Trophoblast cell (in vitro differentiated cells and primary cell): Measurements from ENCODE around the gene TMEM213.

ENCODE experiments used
- DNase-seq, 2 donors: peaks; one replicate each; pipeline ENCODE4 v3.0.0-alpha.2; 2016
- H2AFZ ChIP-seq: 2 replicates; pipeline ENCODE4 v1.6.1; 2013; ENCODE audit warnings: low read length, moderate library complexity, mild to moderate bottlenecking; ENCODE audit not compliant: insufficient read depth, poor library complexity
- H2AK5ac ChIP-seq: 2 replicates; pipeline ENCODE4 v1.6.1; 2013; ENCODE audit warnings: mild to moderate bottlenecking, low read length
- H2BK120ac ChIP-seq: 2 replicates; pipeline ENCODE4 v1.6.1; 2013; ENCODE audit warnings: low read length, mild to moderate bottlenecking, moderate library complexity; ENCODE audit not compliant: insufficient read depth, poor library complexity
- H2BK12ac ChIP-seq: 2 replicates; pipeline ENCODE4 v1.6.1; 2013; ENCODE audit warnings: mild to moderate bottlenecking, low read length, moderate library complexity
- H2BK5ac ChIP-seq: 2 replicates; pipeline ENCODE4 v1.6.1; 2013; ENCODE audit warnings: low read length, low read depth, moderate library complexity, mild to moderate bottlenecking; ENCODE audit not compliant: poor library complexity
- H3K14ac ChIP-seq: 2 replicates; pipeline ENCODE4 v1.6.1; 2013; ENCODE audit warnings: mild to moderate bottlenecking, low read length
- H3K18ac ChIP-seq: 2 replicates; pipeline ENCODE4 v1.6.1; 2013; ENCODE audit warnings: mild to moderate bottlenecking, low read length
- H3K23ac ChIP-seq: 2 replicates; pipeline ENCODE4 v1.6.1; 2013; ENCODE audit warnings: low read length
- H3K27ac ChIP-seq: 2 replicates; pipeline ENCODE4 v1.5.1; 2013; ENCODE audit warnings: low read depth, mild to moderate bottlenecking, inconsistent platforms, low read length, moderate library complexity
- H3K27me3 ChIP-seq: 2 replicates; pipeline ENCODE4 v1.6.1; 2013; ENCODE audit warnings: inconsistent platforms, mild to moderate bottlenecking, low read length, moderate library complexity; ENCODE audit not compliant: insufficient read depth
- H3K36me3 ChIP-seq, 2 experiments: 1 replicate in 1 of 2; 2 replicates in 1 of 2; pipeline ENCODE4 v1.6.1; 2013; ENCODE audit warnings: low read length in 2 of 2, mild to moderate bottlenecking in 2 of 2, moderate library complexity in 1 of 2; ENCODE audit not compliant: insufficient read depth in 2 of 2, control insufficient read depth in 1 of 2
- H3K4ac ChIP-seq: 2 replicates; pipeline ENCODE4 v1.6.1; 2013; ENCODE audit warnings: low read depth, mild to moderate bottlenecking, low read length, moderate library complexity
- H3K4me1 ChIP-seq, 2 experiments: 1 replicate in 1 of 2; 2 replicates in 1 of 2; pipeline ENCODE4 v1.6.1; 2013; ENCODE audit warnings: low read length in 2 of 2, mild to moderate bottlenecking in 2 of 2, moderate library complexity in 1 of 2; ENCODE audit not compliant: insufficient read depth in 2 of 2, control insufficient read depth in 1 of 2
- H3K4me2 ChIP-seq: 2 replicates; pipeline ENCODE4 v1.6.1; 2013; ENCODE audit warnings: inconsistent platforms, mild to moderate bottlenecking, low read length, moderate library complexity
- H3K4me3 ChIP-seq: 2 replicates; pipeline ENCODE4 v1.5.1; 2013; ENCODE audit warnings: mild to moderate bottlenecking, low read depth, low read length, inconsistent platforms
- H3K79me1 ChIP-seq: one replicate; pipeline ENCODE4 v1.6.1; 2013; ENCODE audit warnings: low read length
- H3K79me2 ChIP-seq: 2 replicates; pipeline ENCODE4 v1.6.1; 2013; ENCODE audit warnings: low read length, mild to moderate bottlenecking; ENCODE audit not compliant: control insufficient read depth, insufficient read depth, poor library complexity
- H3K9ac ChIP-seq: 2 replicates; pipeline ENCODE4 v1.6.1; 2013; ENCODE audit warnings: mild to moderate bottlenecking, low read length
- H3K9me3 ChIP-seq: 2 replicates; pipeline ENCODE4 v1.6.1; 2013; ENCODE audit warnings: low read depth, mild to moderate bottlenecking, control low read depth, inconsistent platforms, low read length; ENCODE audit not compliant: insufficient read depth
- H4K12ac ChIP-seq: 2 replicates; pipeline ENCODE4 v1.6.1; 2013; ENCODE audit warnings: low read depth, mild to moderate bottlenecking, low read length, moderate library complexity
- H4K8ac ChIP-seq: 2 replicates; pipeline ENCODE4 v1.6.1; 2013; ENCODE audit warnings: low read depth, mild to moderate bottlenecking, low read length, moderate library complexity
- H4K91ac ChIP-seq: one replicate; pipeline ENCODE4 v1.6.1; 2013; ENCODE audit warnings: low read depth, mild to moderate bottlenecking, low read length, moderate library complexity
- WGBS: extraction: QIAGEN DNeasy Blood & Tissue Kit; methylation state at CpG from one replicate; pipeline ENCODE4 v1.1.7; 2013; ENCODE audit warnings: missing lambda C conversion rate; ENCODE audit not compliant: insufficient read length, insufficient coverage; ENCODE audit errors: extremely low coverage; 5-methylcytosine and 5-hydroxymethylcytosine counted together

TMEM213 gene

DNA sequence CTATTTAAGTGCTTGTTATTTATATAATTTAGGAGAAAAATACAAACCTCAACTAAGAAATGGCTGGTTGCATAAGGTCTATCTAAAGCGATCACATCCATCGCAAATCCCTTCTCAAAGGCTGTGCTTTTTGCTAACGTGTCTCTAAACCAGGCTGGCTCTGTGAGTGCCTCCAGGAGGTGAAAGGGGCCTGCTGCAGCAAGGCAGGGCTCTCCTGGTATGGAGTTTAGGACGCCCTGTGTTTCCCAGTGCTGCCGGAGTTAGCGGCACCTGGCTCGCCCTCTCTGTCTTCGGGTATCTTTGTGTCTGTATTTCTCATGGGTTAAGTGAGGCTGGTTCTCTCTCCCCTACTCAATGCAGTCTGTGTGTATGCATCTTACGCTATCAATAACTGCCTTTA, 68.6 kb downstream of the TMEM213 start:
- Histone ChIP-seq H2AK5ac (no peak overlapping the region), H3K18ac (no peak overlapping the region), H4K12ac (no peak overlapping the region), H2BK120ac (no peak overlapping the region), H3K4me3 (no peak overlapping the region), H3K4ac (no peak overlapping the region), H3K23ac (no peak overlapping the region), H4K8ac (no peak overlapping the region), H3K14ac (no peak overlapping the region), H2BK12ac (no peak overlapping the region), H3K27ac (no peak overlapping the region), H2AFZ (no peak overlapping the region), H4K91ac (no peak overlapping the region), H3K4me2 (no peak overlapping the region), H2BK5ac (no peak overlapping the region), H3K36me3 (peaks cover 40 to 43% of the 10 kb centered on the region in 2 experiments), H3K9me3 (no peaks in the 10 kb centered on the region), H3K79me2 (no peaks in the 10 kb centered on the region), H3K4me1 (no peaks in the 10 kb centered on the region), H3K79me1 (no peaks in the 10 kb centered on the region), H3K27me3 (no peaks in the 10 kb centered on the region), H3K9ac (no peak overlapping the region)
- no CpG with 5 or more reads among the region's 9 CpGs for WGBS
- DNase-seq, result no peak

DNA sequence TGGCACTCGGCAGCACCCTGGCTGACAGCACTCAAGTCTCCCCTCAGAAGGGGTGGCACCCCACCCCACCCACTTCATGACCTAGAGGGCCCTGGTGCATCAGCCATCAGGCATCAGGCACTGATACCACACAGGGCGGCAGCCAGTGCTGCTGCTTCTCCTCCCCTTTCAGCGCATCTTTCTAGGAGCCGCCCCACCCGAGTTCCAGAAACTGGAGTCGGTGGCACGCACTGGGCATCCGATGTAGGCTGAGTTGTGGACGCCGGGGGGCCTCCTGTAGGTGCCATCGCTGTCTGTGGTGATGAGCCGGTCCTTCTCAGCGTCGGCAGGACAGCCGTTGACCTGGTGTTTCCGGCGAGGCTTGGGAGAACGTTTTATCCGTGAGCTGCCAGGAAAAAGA, 70.0 kb downstream of the TMEM213 start:
- H4K12ac ChIP-seq, result no peak overlapping the region

DNA sequence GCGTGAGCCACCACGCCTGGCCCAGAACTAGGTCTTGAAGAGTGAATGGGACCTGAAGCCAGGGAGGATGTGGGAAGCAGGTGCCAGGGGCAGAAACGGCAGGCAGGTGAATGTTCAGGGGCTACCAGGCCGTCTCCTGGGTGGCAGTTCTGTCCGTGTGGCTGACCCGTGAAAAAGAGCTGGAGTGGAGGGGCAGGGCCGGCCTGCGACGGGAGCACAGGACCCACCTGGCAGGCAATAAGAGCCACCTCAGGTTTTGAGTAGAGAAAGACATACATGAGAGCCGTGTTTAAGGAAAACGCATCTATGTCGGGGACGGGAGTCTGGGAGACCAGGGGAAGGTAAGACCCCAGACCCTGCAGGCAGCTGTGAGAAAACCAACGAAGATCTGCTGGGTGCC, 70.9 kb downstream of the TMEM213 start:
- H3K4me2 ChIP-seq, result no peak overlapping the region
- no peaks in the 10 kb centered on the region for H3K27me3 ChIP-seq
- H3K4me1 ChIP-seq, result no peaks in the 10 kb centered on the region
- no peak overlapping the region for H4K8ac ChIP-seq
- H4K12ac ChIP-seq, result no peak overlapping the region
- no peak overlapping the region for H3K23ac ChIP-seq
- DNase-seq, result no peak
- H3K9ac ChIP-seq, result no peak overlapping the region
- H3K36me3 ChIP-seq, result peaks cover 36 to 42% of the 10 kb centered on the region in 2 experiments
- no peaks in the 10 kb centered on the region for H3K79me1 ChIP-seq
- H3K79me2 ChIP-seq, result no peaks in the 10 kb centered on the region
- H3K27ac ChIP-seq, result no peak overlapping the region
- no peak overlapping the region for H2BK12ac ChIP-seq
- no peak overlapping the region for H2BK120ac ChIP-seq
- WGBS, result no CpG with 5 or more reads among the region's 14 CpGs
- no peak overlapping the region for H2AK5ac ChIP-seq
- H3K9me3 ChIP-seq, result no peaks in the 10 kb centered on the region
- H4K91ac ChIP-seq, result no peak overlapping the region
- no peak overlapping the region for H2AFZ ChIP-seq
- no peak overlapping the region for H2BK5ac ChIP-seq
- no peak overlapping the region for H3K4me3 ChIP-seq
- H3K14ac ChIP-seq, result no peak overlapping the region
- no peak overlapping the region for H3K4ac ChIP-seq
- no peak overlapping the region for H3K18ac ChIP-seq

More for the DNA sequence above, 70.0 kb downstream of the TMEM213 start:
- no peak for DNase-seq
- no peak overlapping the region for H3K4ac ChIP-seq
- H3K27ac ChIP-seq, result no peak overlapping the region
- H2BK120ac ChIP-seq, result no peak overlapping the region
- H3K4me3 ChIP-seq, result no peak overlapping the region
- H2BK12ac ChIP-seq, result no peak overlapping the region
- H3K9me3 ChIP-seq, result no peaks in the 10 kb centered on the region
- H4K8ac ChIP-seq, result no peak overlapping the region
- no peak overlapping the region for H4K91ac ChIP-seq
- H3K9ac ChIP-seq, result no peak overlapping the region
- H3K18ac ChIP-seq, result no peak overlapping the region
- no peak overlapping the region for H2AK5ac ChIP-seq
- no peak overlapping the region for H3K14ac ChIP-seq
- H3K79me1 ChIP-seq, result no peaks in the 10 kb centered on the region
- no peak overlapping the region for H3K4me2 ChIP-seq
- no peaks in the 10 kb centered on the region for H3K79me2 ChIP-seq
- H3K36me3 ChIP-seq, result peaks cover 40 to 45% of the 10 kb centered on the region in 2 experiments
- no peak overlapping the region for H2AFZ ChIP-seq
- no peak overlapping the region for H2BK5ac ChIP-seq
- no peaks in the 10 kb centered on the region for H3K27me3 ChIP-seq
- no CpG with 5 or more reads among the region's 19 CpGs for WGBS
- H3K23ac ChIP-seq, result no peak overlapping the region
- H3K4me1 ChIP-seq, result no peaks in the 10 kb centered on the region

GRCh38 chr7:138869353-138869752, 71.6 kb downstream of the TMEM213 start:
- Histone ChIP-seq H3K36me3 (peaks cover 32 to 37% of the 10 kb centered on the region in 2 experiments), H3K79me1 (no peaks in the 10 kb centered on the region), H4K12ac (no peak overlapping the region), H2AK5ac (no peak overlapping the region), H3K4me3 (no peak overlapping the region), H2BK12ac (no peak overlapping the region), H3K27ac (no peak overlapping the region), H2BK120ac (no peak overlapping the region), H3K18ac (no peak overlapping the region), H3K14ac (no peak overlapping the region), H3K4me2 (no peak overlapping the region), H4K8ac (no peak overlapping the region), H2BK5ac (no peak overlapping the region), H4K91ac (no peak overlapping the region), H3K9ac (no peak overlapping the region), H2AFZ (no peak overlapping the region), H3K9me3 (no peaks in the 10 kb centered on the region), H3K4ac (no peak overlapping the region), H3K23ac (no peak overlapping the region), H3K4me1 (no peaks in the 10 kb centered on the region), H3K27me3 (no peaks in the 10 kb centered on the region), H3K79me2 (no peaks in the 10 kb centered on the region)
- no peak for DNase-seq
- no CpG with 5 or more reads among the region's 30 CpGs for WGBS
